Ovary (tissue), 3 donors: ENCODE results near the gene PAFAH2.

Experiments
- CTCF ChIP-seq, 3 donors: fragments of 450-650 bp in 2 of 3; fragments of 200-600 bp in 1 of 3; IDR thresholded peaks; one replicate each; pipeline versions ENCODE4 v1.5.1 to v1.8.0; 2016 to 2022; ENCODE audit warnings: antibody characterized with exemption in 3 of 3, mild to moderate bottlenecking in 1 of 3
- EP300 ChIP-seq: sonication (generic); formaldehyde crosslinking; IDR thresholded peaks from one replicate; pipeline ENCODE4 v1.6.1; 2017; ENCODE audit warnings: antibody characterized with exemption
- donor health status: DM: no; HTN: no; CAD: no.

- TF ChIP-seq CTCF (IDR thresholded peaks at IDR 0.05) (no peak), EP300 (no peak)
Observed at GRCh38 chr1:26003262-26003661, 5.4 kb upstream of the PAFAH2 start.
